Suprapubic skin (tissue), 3 donors: ENCODE results near the gene SYNDIG1.

ENCODE experiments used
- CTCF ChIP-seq, 2 donors: fragments of 200-600 bp in 1 of 2; fragments of 450-650 bp in 1 of 2; sonication (generic) in 1 of 2; IDR thresholded peaks; one replicate each; pipeline ENCODE4 v1.5.1; 2016 to 2019; ENCODE audit warnings: antibody characterized with exemption in 2 of 2, mild to moderate bottlenecking in 1 of 2, moderate library complexity in 1 of 2
- POLR2A ChIP-seq, 2 donors: fragments of 450-650 bp; IDR thresholded peaks; one replicate each; pipeline ENCODE4 v1.6.1; 2017; ENCODE audit warnings: antibody characterized with exemption in 2 of 2, mild to moderate bottlenecking in 2 of 2, moderate library complexity in 2 of 2

- TF ChIP-seq CTCF (IDR thresholded peaks at IDR 0.05) (no peak), POLR2A (IDR thresholded peaks at IDR 0.05) (no peak)
Measured at GRCh38 chr20:24638591-24639548, 169.4 kb downstream of the SYNDIG1 start.
